IMR-90 (cell line): Measurements from ENCODE around the gene KCNQ1. TPM values are rescaled to one million over a fixed set of nuclear protein-coding genes. Genes with fewer than 3 reads are reported as not detected.

Experiments used
- CHD1 ChIP-seq: IDR thresholded peaks from 2 replicates; pipeline ENCODE4 v1.6.1; 2012; ENCODE audit warnings: low read depth, low read length, improper control_type of control experiment
- CTCF ChIP-seq: conservative IDR thresholded peaks from 2 replicates; pipeline ENCODE4 v1.5.1; 2012; ENCODE audit warnings: mild to moderate bottlenecking, low read depth, low read length, improper control_type of control experiment
- polyA plus RNA-seq, 3 experiments: library from polyadenylated mRNA; depleted of rRNA; stranded (reverse); fragments of >200 nt; gene quantifications; 2 replicates each; pipeline ENCODE4 v1.2.3, GENCODE V29; 2012; ENCODE audit warnings: low replicate concordance in 1 of 3
- total RNA-seq: library from RNA; depleted of rRNA; stranded (reverse); fragments of >200 nt; gene quantifications from 2 replicates; pipeline ENCODE4 v1.2.3, GENCODE V29; 2012

Gene KCNQ1
- total and polyA plus RNA-seq, 2 of the 4 experiments (the other 2 are of a cell fraction): 0.07 TPM; not detected in 1

GRCh38 chr11:2883640-2883978 is 438.8 kb downstream of the KCNQ1 start (continued):
- TF ChIP-seq CTCF (no peak), CHD1 (no peak)
